Endothelial cell of umbilical vein (primary cell): Measurements from ENCODE around the gene STYX. TPM values are rescaled to one million over a fixed set of nuclear protein-coding genes. Genes with fewer than 3 reads are reported as not detected.

Experiments
- BruUV-seq: library from RNA; stranded (reverse); fragments of 400-500 nt; replicated peaks from 2 replicates; lab custom pipeline; 2021; lab: Mats Ljungman, UMichigan
- CTCF ChIA-PET: fragments of 300-600, 350-600 bp; sonication (Branson Sonifier 250); formaldehyde crosslinking; loops from one replicate; lab custom pipeline; 2021; ENCODE audit warnings: antibody characterized with exemption, inconsistent platforms; lab: Charles Lee
- POLR2A ChIA-PET: fragments of 300-600, 350-600 bp; sonication (Branson Sonifier 250); formaldehyde crosslinking; loops from one replicate; lab custom pipeline; 2021; ENCODE audit warnings: antibody characterized with exemption, inconsistent platforms; lab: Charles Lee
- DNase-seq: peaks from one replicate; pipeline ENCODE4 v3.0.0-alpha.2; 2011; ENCODE audit warnings: low read depth, low spot score
- FAIRE-seq: peaks from 2 replicates; lab custom pipeline; 2011; peaks lifted over from hg19 to GRCh38; lab: Jason Lieb, UNC
- H2AFZ ChIP-seq: 2 replicates; pipeline ENCODE4 v1.6.0; 2012; ENCODE audit warnings: low read depth, low read length, control low read depth, inconsistent platforms
- H3K27ac ChIP-seq: 2 replicates; pipeline ENCODE4 v1.5.1; 2011; ENCODE audit warnings: low read depth, mild to moderate bottlenecking, control low read depth, low read length, moderate library complexity; ENCODE audit not compliant: insufficient read depth
- H3K27me3 ChIP-seq, 2 experiments: 2 replicates each; pipeline versions ENCODE4 v1.6.0 to v1.6.1; 2011; ENCODE audit warnings: low read length in 2 of 2, mixed read lengths in 1 of 2; ENCODE audit not compliant: control insufficient read depth in 2 of 2, insufficient read depth in 2 of 2
- H3K36me3 ChIP-seq, 2 experiments: 2 replicates in 1 of 2; 3 replicates in 1 of 2; pipeline ENCODE4 v1.5.1; 2011; ENCODE audit warnings: low read length in 2 of 2, mild to moderate bottlenecking in 1 of 2, moderate library complexity in 1 of 2; ENCODE audit not compliant: control insufficient read depth in 2 of 2, insufficient read depth in 2 of 2; ENCODE audit errors: extremely low read depth in 1 of 2
- H3K4me1 ChIP-seq: 3 replicates; pipeline ENCODE4 v1.5.1; 2011; ENCODE audit warnings: mild to moderate bottlenecking, low read length; ENCODE audit not compliant: control insufficient read depth, insufficient read depth; ENCODE audit errors: extremely low read depth
- H3K4me2 ChIP-seq: 2 replicates; pipeline ENCODE4 v1.6.1; 2011; ENCODE audit warnings: low read length, control low read depth, mixed read lengths; ENCODE audit not compliant: insufficient read depth
- H3K4me3 ChIP-seq, 3 experiments: fragments of 200-600 bp in 1 of 3; sonication (generic), shearing (Covaris generic) in 1 of 3; replicated peaks in 1 of 3; 2 replicates each; pipeline ENCODE4 v1.5.1; 2011 to 2016; ENCODE audit warnings: control low read depth in 3 of 3, low read length in 3 of 3, mild to moderate bottlenecking in 2 of 3, inconsistent platforms in 1 of 3, low read depth in 1 of 3, moderate library complexity in 1 of 3; ENCODE audit not compliant: insufficient read depth in 1 of 3
- H3K79me2 ChIP-seq: 2 replicates; pipeline ENCODE4 v1.6.0; 2012; ENCODE audit warnings: low read length, inconsistent platforms; ENCODE audit not compliant: control insufficient read depth, insufficient read depth
- H3K9ac ChIP-seq: replicated peaks from 2 replicates; pipeline ENCODE3; 2011; ENCODE audit warnings: low read length, control low read depth; ENCODE audit not compliant: insufficient read depth; ENCODE audit errors: extremely low read depth
- H3K9me1 ChIP-seq: replicated peaks from 3 replicates; pipeline ENCODE4 v1.6.0; 2011; ENCODE audit warnings: mild to moderate bottlenecking, low read length; ENCODE audit not compliant: control insufficient read depth, insufficient read depth; ENCODE audit errors: extremely low read depth
- H3K9me3 ChIP-seq: replicated peaks from 2 replicates; pipeline ENCODE4 v1.5.1; 2012; ENCODE audit warnings: low read length, inconsistent platforms; ENCODE audit not compliant: control insufficient read depth, insufficient read depth
- H4K20me1 ChIP-seq: replicated peaks from 2 replicates; pipeline ENCODE3; 2011; ENCODE audit warnings: mild to moderate bottlenecking, low read length; ENCODE audit not compliant: control insufficient read depth, insufficient read depth; ENCODE audit errors: extremely low read depth
- FOS ChIP-seq: IDR thresholded peaks from 2 replicates; pipeline ENCODE4 v1.6.1; 2011; ENCODE audit warnings: mild to moderate bottlenecking, low read length, moderate library complexity, borderline replicate concordance; ENCODE audit not compliant: insufficient read depth
- GATA2 ChIP-seq: IDR thresholded peaks from 2 replicates; pipeline ENCODE4 v1.7.0; 2011; ENCODE audit warnings: low read depth, mild to moderate bottlenecking, moderate library complexity, mixed read lengths, low read length; ENCODE audit not compliant: insufficient read length, insufficient read depth
- JUN ChIP-seq: IDR thresholded peaks from 2 replicates; pipeline ENCODE4 v1.6.1; 2011; ENCODE audit warnings: borderline replicate concordance, low read depth; ENCODE audit not compliant: insufficient read length, insufficient read depth
- POLR2A ChIP-seq: IDR thresholded peaks from 2 replicates; pipeline ENCODE4 v1.6.1; 2012; ENCODE audit warnings: low read depth, mild to moderate bottlenecking, control low read depth, low read length
- dilution Hi-C: fragments of 300-500 bp; cut with MboI; formaldehyde crosslinking; loops from one replicate; pipeline ENCODE4 v1.15.0; 2019; ENCODE audit warnings: low sequenced_read_pairs; ENCODE audit not compliant: extremely low pct_ligation_motif_present
- intact Hi-C: fragments of 100-400 bp; cut with micrococcal nuclease; formaldehyde crosslinking; loops from one replicate; pipeline ENCODE4 v1.10.0; 2022
- polyA plus RNA-seq, 4 experiments: library from polyadenylated mRNA; depleted of rRNA in 3 of 4; stranded (reverse) in 3 of 4; unstranded in 1 of 4; fragments of >200 nt; gene quantifications; 2 replicates each; pipeline versions ENCODE4 v1.2.1 to v1.2.3, GENCODE V29; 2011 to 2012; ENCODE audit warnings: missing spikeins in 1 of 4
- total RNA-seq: library from RNA; stranded (reverse); gene quantifications from 2 replicates; pipeline ENCODE4 v1.2.3, GENCODE V29; 2021
- TF ChIP-seq, protein P1 (sequence below), 2 donors: IDR thresholded peaks; 1 replicate in 1 of 2; 2 replicates in 1 of 2; pipeline ENCODE4 v1.5.1; 2011; ENCODE audit warnings: low read length in 2 of 2, mild to moderate bottlenecking in 2 of 2, moderate library complexity in 2 of 2, control low read depth in 1 of 2, inconsistent platforms in 1 of 2, low read depth in 1 of 2; ENCODE audit not compliant: insufficient read depth in 1 of 2; ENCODE audit errors: extremely low read depth in 1 of 2
- TF ChIP-seq, protein P2 (sequence below): IDR thresholded peaks from 2 replicates; pipeline ENCODE4 v1.6.1; 2011; ENCODE audit not compliant: insufficient read depth, insufficient read length

The STYX gene
- total and polyA plus RNA-seq, 2 donors (not counting 3 experiments of a cell fraction or from before 2014, with no cell fraction given): 6.2 to 21.3 TPM

DNA sequence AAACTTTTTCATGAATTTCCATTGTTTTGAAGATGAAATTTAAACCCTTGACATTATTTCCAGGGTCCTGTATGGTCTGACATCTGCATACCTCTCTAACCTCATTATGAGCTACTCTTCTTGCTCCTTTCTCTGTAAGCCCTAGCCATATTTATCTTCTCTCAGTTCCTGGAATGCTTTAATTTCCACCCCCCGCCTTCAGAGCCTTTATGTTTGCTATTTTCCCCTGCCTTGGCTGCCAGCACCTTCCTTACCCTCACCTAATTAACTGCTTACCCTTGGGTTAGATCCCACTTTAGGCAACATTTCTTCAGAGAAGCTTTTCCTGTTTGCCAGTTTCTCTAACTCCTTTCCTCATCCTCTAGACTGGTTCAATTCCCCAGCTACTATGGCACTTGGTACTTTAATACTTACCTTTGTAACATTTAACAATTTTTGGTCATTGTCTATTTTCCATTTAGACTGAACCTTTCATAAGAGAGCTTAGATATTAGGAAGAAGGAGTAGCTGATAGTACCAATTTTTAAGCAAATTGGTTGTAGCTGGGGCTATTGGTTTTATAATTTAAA is 6.0 kb downstream of the STYX start:
- H3K9ac ChIP-seq: no peak overlapping the region
- ChIA-PET CTCF (interaction anchor here (1.1 to 1.7 kb wide), 3 partner anchors 11 to 225 kb away, joined by 3 to 7 read pairs (median 5); no protein-coding TSS in a partner anchor), POLR2A (no interaction called here)
- DNase-seq (no peak), FAIRE-seq (no peak)
- dilution Hi-C loops (no loop called here), intact Hi-C loops (no loop called here)
- H3K36me3 ChIP-seq: no peaks in the 10 kb centered on the region
- TF ChIP-seq FOS (no peak), JUN (no peak), GATA2 (no peak), POLR2A (no peak)
- TF ChIP-seq, protein P1, sequence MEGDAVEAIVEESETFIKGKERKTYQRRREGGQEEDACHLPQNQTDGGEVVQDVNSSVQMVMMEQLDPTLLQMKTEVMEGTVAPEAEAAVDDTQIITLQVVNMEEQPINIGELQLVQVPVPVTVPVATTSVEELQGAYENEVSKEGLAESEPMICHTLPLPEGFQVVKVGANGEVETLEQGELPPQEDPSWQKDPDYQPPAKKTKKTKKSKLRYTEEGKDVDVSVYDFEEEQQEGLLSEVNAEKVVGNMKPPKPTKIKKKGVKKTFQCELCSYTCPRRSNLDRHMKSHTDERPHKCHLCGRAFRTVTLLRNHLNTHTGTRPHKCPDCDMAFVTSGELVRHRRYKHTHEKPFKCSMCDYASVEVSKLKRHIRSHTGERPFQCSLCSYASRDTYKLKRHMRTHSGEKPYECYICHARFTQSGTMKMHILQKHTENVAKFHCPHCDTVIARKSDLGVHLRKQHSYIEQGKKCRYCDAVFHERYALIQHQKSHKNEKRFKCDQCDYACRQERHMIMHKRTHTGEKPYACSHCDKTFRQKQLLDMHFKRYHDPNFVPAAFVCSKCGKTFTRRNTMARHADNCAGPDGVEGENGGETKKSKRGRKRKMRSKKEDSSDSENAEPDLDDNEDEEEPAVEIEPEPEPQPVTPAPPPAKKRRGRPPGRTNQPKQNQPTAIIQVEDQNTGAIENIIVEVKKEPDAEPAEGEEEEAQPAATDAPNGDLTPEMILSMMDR (IDR thresholded peaks at IDR 0.05; ENCODE audit: extremely low read depth in 1 of 2, insufficient read depth in 1 of 2, low read depth in 1 of 2, low read length in 2 of 2): no peak
- TF ChIP-seq, protein P2, sequence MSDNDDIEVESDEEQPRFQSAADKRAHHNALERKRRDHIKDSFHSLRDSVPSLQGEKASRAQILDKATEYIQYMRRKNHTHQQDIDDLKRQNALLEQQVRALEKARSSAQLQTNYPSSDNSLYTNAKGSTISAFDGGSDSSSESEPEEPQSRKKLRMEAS: no peak
- no peak overlapping the region for H3K4me2 ChIP-seq
- peaks cover 14% of the 10 kb centered on the region for H3K4me1 ChIP-seq
- no peaks in the 10 kb centered on the region for H3K27me3 ChIP-seq
- H3K9me1 ChIP-seq: peaks cover 2% of the 10 kb centered on the region
- no TSS peak for BruUV-seq
- no peak overlapping the region for H2AFZ ChIP-seq
- no peak overlapping the region for H3K4me3 ChIP-seq
- no peaks in the 10 kb centered on the region for H4K20me1 ChIP-seq
- no peak overlapping the region for H3K27ac ChIP-seq
- H3K79me2 ChIP-seq: peaks cover 28% of the 10 kb centered on the region
- H3K9me3 ChIP-seq: no peaks in the 10 kb centered on the region
